Brain microvascular endothelial cell (primary cell): Measurements from ENCODE around the gene CCR7.

Source experiments
- DNase-seq: peaks from one replicate; pipeline ENCODE4 v3.0.0-alpha.2; 2020
- H3K27ac ChIP-seq: fragments of 250-450 bp; sonication (Bioruptor Pico); 2 replicates; pipeline ENCODE4 v1.5.1; 2020; ENCODE audit warnings: mild to moderate bottlenecking, moderate library complexity
- H3K27me3 ChIP-seq: fragments of 250-450 bp; sonication (Bioruptor Pico); replicated peaks from 2 replicates; pipeline ENCODE4 v1.5.1; 2020; ENCODE audit warnings: mild to moderate bottlenecking
- H3K36me3 ChIP-seq: fragments of 250-450 bp; sonication (Bioruptor Pico); replicated peaks from 2 replicates; pipeline ENCODE4 v1.5.1; 2020; ENCODE audit warnings: mild to moderate bottlenecking
- H3K4me3 ChIP-seq: 2 replicates; pipeline ENCODE4 v1.5.1; 2011; ENCODE audit warnings: low read depth, mild to moderate bottlenecking, control low read depth, low read length, moderate library complexity
- CTCF ChIP-seq: IDR thresholded peaks from 2 replicates; pipeline ENCODE4 v1.5.1; 2011; ENCODE audit warnings: low read depth, mild to moderate bottlenecking, moderate library complexity, low read length, control low read depth, inconsistent platforms; ENCODE audit errors: missing control alignments
- in situ Hi-C: cut with HindIII; loops from 2 replicates; pipeline ENCODE4 v1.10.0; 2017; ENCODE audit warnings: low sequenced_read_pairs, low pct_ligation_motif_present

CCR7 gene, protein sequence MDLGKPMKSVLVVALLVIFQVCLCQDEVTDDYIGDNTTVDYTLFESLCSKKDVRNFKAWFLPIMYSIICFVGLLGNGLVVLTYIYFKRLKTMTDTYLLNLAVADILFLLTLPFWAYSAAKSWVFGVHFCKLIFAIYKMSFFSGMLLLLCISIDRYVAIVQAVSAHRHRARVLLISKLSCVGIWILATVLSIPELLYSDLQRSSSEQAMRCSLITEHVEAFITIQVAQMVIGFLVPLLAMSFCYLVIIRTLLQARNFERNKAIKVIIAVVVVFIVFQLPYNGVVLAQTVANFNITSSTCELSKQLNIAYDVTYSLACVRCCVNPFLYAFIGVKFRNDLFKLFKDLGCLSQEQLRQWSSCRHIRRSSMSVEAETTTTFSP

DNA sequence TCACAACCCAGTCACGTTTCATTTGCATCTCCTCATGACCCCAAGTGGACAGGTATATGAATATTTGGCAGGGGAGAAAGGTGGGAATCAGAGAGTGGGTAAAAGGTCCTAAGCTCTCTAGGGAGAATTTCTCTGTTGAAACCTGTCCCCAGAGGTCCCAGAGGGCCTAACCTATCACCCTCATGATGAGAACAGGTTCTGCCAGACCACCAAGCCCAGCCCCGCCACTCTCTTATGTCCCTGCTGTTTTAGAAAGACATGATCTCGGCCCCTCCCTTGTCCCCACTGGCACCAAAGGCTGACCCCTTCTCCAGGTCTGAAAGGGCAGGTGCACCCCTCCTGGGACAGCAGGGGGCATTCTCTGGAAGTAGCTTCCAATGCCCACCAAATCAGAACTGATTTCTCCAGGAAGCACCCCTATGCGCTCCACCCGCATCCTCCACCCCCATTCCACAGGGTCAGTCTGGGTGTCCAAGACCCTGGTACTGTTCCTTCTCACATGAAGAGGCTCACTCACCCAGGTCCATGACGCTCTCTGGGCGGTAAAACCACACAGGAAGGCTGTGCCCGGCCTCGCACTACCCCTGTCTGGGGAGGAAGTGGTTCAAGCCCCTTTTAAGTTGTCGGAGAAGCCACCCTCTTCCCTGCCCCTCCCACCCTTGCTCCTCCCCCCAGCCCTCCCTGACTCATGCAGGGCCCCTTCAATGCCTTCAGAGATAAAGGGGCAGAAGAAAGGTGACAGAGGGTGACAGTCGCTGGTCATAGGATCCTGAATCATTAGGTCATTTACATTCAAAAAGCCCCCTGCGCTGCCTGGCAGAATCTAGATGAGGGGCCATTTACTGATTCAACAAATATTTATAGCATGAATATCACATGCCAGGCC lies at the start of gene CCR7:
Gene CCR7, minus strand, starts transcription at position 590 of the 886 bp plus-strand sequence. Its CDS starts 63 bp downstream, at position 527.
- DNase-seq: no peak
- in situ Hi-C loops: no loop called here
- peaks cover 3% of the 10 kb centered on the region for H3K27me3 ChIP-seq
- TF ChIP-seq CTCF: no peak
- H3K4me3 ChIP-seq: no peak within 1 kb of the TSS
- no peaks in the 10 kb centered on the region for H3K36me3 ChIP-seq
- H3K27ac ChIP-seq: no peak within 1 kb of the TSS

DNA sequence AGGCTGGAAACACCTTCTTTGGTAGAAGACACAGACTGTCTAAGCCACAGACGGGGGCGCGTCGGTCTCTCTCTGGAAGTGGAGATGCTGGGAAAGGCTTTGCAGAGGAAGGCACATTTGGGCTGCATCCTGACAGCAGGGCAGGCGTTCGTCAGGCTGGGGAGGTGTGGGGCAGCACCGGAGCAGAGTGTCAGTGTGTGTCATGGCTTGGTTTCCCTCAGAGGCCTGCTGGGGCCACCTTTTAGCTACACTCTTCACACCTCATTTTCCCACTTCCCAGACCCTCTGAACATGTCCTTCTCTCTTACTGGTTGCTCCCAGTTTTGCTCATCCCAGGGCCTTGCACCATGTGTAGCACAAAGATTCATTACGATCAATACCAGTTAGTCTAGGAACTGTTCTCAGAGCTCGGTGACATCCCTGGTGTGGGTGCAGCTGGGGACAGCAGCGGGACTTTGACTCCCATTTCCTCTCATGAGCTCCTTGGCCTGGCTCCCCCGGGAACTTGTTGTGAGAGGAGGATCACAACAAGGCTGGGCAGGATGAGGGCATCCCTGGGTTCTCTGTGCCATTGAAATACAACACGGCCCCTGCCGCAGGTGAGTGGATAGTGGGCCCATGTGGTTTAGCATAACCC lies 49.3 kb upstream of the CCR7 start:
- Histone ChIP-seq H3K27me3 (peaks cover 8% of the 10 kb centered on the region), H3K36me3 (no peaks in the 10 kb centered on the region), H3K27ac (no peak overlapping the region), H3K4me3 (no peak overlapping the region)
- TF ChIP-seq CTCF: no peak
- in situ Hi-C loops: no loop called here
- no peak for DNase-seq

- Histone ChIP-seq H3K4me3 (no peak overlapping the region), H3K27me3 (peaks cover 8% of the 10 kb centered on the region), H3K27ac (no peak overlapping the region), H3K36me3 (no peaks in the 10 kb centered on the region)
- in situ Hi-C loops: no loop called here
- no peak for DNase-seq
- TF ChIP-seq CTCF: no peak
Measured at GRCh38 chr17:40613467-40614154, 48.3 kb upstream of the CCR7 start.

DNA sequence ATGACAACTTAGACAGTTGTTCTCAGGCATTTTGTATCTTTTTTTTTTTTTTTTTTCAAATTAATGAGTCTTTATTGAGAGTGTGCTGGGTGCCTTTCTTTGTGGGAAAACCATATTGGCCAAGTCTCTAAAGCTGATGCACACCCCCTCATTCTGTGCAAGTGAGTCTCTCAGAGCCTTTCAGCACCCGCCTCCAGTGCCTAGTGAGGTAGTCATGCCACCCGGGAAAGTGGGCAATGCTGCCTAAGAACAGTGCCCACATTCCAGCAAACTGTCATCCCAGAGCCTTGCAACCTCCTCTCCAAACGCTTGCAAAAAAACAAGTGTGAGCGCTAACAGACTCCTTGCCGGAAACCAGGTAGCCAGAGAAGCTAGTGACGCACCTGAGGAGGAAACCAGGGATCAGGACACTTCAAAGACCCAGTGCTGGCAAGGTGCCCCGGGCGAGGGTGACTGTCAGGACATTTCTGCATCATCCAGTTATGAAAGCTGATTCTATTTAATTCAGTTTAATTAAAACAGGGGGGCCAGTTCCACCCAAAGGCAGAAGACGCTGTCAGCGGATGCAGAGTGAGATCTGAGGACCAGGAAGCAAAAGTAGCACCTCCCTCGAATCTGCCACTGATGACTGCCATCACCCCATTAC lies 47.5 kb upstream of the CCR7 start:
- no peak overlapping the region for H3K4me3 ChIP-seq
- H3K36me3 ChIP-seq: no peaks in the 10 kb centered on the region
- peaks cover 8% of the 10 kb centered on the region for H3K27me3 ChIP-seq
- in situ Hi-C loops: no loop called here
- H3K27ac ChIP-seq: no peak overlapping the region
- DNase-seq: no peak
- no peak for TF ChIP-seq CTCF

GRCh38 chr17:40611840-40612474 lies 46.7 kb upstream of the CCR7 start:
- no peak for DNase-seq
- no peak overlapping the region for H3K27ac ChIP-seq
- H3K27me3 ChIP-seq: peaks cover 8% of the 10 kb centered on the region
- H3K4me3 ChIP-seq: no peak overlapping the region
- in situ Hi-C loops: no loop called here
- H3K36me3 ChIP-seq: no peaks in the 10 kb centered on the region
- no peak for TF ChIP-seq CTCF
